SK-N-SH treated with all-trans-retinoic acid at 6 μM for 48 hours (cell line): Measurements from ENCODE around the gene KIAA1217.

Source experiments
- PPARA ChIP-seq: fragments of 250-450 bp; sonication (Bioruptor Pico); IDR thresholded peaks from 2 replicates; pipeline ENCODE4 v1.5.0; 2020; ENCODE audit warnings: mild to moderate bottlenecking, borderline replicate concordance
- ZNF8 ChIP-seq: fragments of 450-650 bp; formaldehyde crosslinking; IDR thresholded peaks from 2 replicates; pipeline ENCODE4 v1.5.0; 2020; ENCODE audit warnings: mild to moderate bottlenecking, moderate library complexity

DNA sequence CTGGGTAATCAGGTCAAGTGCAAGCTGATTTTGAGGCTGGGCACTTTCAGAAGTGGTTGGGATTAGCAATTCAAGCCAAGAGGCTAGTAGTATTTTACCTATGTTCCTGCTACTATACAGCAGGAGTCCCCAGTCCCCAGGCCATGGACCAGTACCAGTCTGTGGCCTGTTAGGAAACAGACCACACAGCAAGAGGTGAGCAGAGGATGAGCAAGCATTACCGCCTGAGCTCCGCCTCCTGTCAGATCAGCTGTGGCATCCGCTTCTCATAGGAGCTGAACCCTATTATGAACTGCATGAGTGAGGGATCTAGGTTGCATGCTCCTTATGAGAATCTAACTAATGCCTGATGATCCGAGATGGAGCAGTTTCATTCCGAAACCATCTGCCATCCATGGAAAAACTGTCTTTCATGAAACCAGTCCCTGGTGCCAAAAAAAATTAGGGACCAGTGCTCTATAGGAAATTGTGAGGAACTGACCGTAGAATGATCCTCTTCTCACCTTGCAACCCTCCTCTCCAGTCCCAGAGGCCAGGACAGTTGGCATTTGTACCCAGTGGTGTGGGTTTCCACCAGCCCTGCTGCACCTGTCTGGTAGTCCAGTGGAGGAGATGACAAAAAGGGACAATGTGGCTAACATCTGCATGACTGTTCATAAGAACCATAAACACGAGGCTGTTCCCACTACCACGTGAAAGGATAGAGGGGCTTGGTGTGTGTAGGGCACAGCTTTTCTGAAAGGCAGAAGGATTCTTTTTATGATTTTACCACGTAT lies 172.5 kb downstream of the KIAA1217 start:
- TF ChIP-seq ZNF8 (CRISPR knock-in tag), result no peak
- TF ChIP-seq PPARA, result no peak
